Measurements from ENCODE around the gene NPIPB4.
"Not testable (repeated sequence)": the region's sequence is repeated elsewhere in the genome, so short reads cannot be mapped to it uniquely, and the experiment has no call there.

- not testable (repeated sequence) for TF ChIP-seq CTCF (IDR thresholded peaks at IDR 0.05); ZFX (IDR thresholded peaks at IDR 0.05; ENCODE audit: borderline replicate concordance)
Observed at GRCh38 chr16:21823258-21823657, 34.3 kb downstream of the NPIPB4 start.

Measured in 22Rv1 (cell line).